Measurements from ENCODE around the gene SORCS2. TPM values are rescaled to one million over a fixed set of nuclear protein-coding genes. Genes with fewer than 3 reads are reported as not detected.

The SORCS2 gene
- total and polyA plus RNA-seq, 2 experiments from 2014 or later: 0.92 to 6.9 TPM

DNA sequence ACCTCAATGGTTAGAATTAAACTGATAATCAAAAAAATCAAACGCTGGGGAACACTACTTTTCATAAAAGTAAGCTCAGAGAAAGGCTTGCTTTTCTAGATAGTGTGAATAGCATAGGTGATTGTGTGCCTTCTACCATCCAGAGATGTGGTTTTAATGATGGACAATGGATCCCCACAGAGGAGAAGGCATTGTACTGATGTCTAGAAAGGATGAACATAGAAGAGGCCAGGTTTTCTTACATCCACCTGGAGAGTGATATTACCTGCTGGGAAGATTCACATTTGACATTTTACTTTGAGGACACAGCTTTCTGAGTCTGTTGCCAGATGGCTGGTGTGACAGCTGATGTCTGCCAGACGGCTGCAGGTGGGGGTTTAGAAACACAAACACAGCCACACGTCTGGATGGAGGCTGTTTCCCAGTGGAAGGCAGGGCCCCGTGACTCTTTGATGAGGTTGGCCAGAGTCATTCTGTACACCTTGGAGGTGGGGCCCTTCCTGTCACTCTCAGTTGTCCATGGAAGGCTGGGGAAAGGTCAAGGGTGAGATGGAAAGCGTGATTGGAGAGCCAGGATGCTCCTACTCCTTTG, 128.0 kb downstream of the SORCS2 start:
- no peaks in the 10 kb centered on the region for H3K9me3 ChIP-seq (ENCODE audit: low read depth)
- TF ChIP-seq CTCF (IDR thresholded peaks at IDR 0.05; ENCODE audit: low read depth, low read length): no peak
- H3K36me3 ChIP-seq: no peaks in the 10 kb centered on the region
- DNase-seq (ENCODE audit: low read depth in 1 of 2, low spot score in 1 of 2): no peak
- no peaks in the 10 kb centered on the region for H3K27me3 ChIP-seq
- H3K4me3 ChIP-seq: no peak overlapping the region
- H3K27ac ChIP-seq: no peak overlapping the region
- H3K4me1 ChIP-seq (ENCODE audit: low read depth): no peaks in the 10 kb centered on the region

DNA sequence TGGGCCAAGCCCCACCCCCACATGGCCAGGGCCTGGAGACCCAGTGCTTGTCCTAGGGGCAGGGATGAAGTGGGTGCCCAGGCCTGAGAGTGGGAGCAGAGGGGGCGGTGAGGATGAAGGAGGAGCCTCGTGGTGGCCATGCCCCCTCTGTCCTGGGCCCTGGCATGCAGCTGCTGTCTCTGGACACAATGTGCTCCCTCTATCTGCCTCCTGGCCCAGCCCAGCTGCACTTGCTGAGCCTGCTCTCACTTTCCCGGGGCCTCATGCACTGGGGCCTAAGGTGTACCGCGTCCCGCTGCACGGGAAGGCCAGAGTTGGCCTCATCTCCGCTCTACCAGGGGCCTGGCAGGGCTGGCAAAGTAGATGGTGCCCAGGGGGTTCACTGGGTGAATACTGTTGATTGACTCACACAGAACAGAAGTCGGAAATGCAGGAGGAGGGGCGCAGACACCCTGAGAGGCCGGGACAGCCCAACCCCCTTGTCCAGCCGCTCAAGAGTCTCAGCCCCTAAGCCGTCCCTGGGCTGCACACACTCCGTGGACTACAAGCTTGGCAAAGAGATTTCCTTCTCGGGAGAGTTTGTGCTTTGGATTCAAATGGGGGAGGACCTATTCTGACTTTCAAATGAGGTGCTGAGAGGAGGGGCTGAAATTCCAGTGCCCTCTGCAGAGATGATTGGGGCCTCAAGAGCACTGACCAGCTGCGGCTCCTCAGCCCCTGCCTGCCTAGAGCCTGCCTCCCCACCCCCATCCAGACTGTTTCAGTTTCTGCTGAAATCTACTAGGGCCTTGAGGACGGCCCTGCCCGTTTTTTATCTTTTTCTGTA, 130.0 kb downstream of the SORCS2 start:
- no peaks in the 10 kb centered on the region for H3K9me3 ChIP-seq (ENCODE audit: low read depth)
- no peak overlapping the region for H3K4me3 ChIP-seq
- TF ChIP-seq CTCF (IDR thresholded peaks at IDR 0.05; ENCODE audit: low read depth, low read length): no peak
- H3K4me1 ChIP-seq (ENCODE audit: low read depth): no peaks in the 10 kb centered on the region
- no peaks in the 10 kb centered on the region for H3K27me3 ChIP-seq
- H3K27ac ChIP-seq: peak overlapping the region; percentile 16
- no peaks in the 10 kb centered on the region for H3K36me3 ChIP-seq
- peak; percentile 66 to 85 for DNase-seq (ENCODE audit: low read depth in 1 of 2, low spot score in 1 of 2)

DNA sequence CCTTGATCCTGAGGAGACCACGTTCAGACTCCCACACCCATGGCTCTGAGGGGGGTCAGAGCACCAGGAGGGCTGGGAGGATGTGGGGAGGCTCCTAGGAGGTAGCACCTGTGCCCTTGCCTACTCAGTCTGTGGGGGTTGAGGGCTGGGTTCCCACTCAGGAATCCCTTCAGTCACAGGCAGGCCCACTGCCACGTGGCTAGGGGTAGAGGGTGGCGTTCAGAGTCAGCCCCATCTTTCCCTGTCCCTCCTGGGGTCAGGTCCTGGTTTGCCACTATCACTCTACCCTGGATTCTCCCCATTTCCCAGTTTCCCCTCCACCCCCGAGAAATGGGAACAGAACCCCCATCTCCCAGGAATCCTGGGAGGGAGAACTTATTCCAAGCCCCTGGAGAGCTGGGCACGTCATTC, 131.1 kb downstream of the SORCS2 start:
- no peak overlapping the region for H3K27ac ChIP-seq
- H3K36me3 ChIP-seq: no peaks in the 10 kb centered on the region
- no peaks in the 10 kb centered on the region for H3K4me1 ChIP-seq (ENCODE audit: low read depth)
- DNase-seq (ENCODE audit: low read depth in 1 of 2, low spot score in 1 of 2): no peak
- H3K27me3 ChIP-seq: no peaks in the 10 kb centered on the region
- no peak for TF ChIP-seq CTCF (IDR thresholded peaks at IDR 0.05; ENCODE audit: low read depth, low read length)
- no peaks in the 10 kb centered on the region for H3K9me3 ChIP-seq (ENCODE audit: low read depth)
- no peak overlapping the region for H3K4me3 ChIP-seq

DNA sequence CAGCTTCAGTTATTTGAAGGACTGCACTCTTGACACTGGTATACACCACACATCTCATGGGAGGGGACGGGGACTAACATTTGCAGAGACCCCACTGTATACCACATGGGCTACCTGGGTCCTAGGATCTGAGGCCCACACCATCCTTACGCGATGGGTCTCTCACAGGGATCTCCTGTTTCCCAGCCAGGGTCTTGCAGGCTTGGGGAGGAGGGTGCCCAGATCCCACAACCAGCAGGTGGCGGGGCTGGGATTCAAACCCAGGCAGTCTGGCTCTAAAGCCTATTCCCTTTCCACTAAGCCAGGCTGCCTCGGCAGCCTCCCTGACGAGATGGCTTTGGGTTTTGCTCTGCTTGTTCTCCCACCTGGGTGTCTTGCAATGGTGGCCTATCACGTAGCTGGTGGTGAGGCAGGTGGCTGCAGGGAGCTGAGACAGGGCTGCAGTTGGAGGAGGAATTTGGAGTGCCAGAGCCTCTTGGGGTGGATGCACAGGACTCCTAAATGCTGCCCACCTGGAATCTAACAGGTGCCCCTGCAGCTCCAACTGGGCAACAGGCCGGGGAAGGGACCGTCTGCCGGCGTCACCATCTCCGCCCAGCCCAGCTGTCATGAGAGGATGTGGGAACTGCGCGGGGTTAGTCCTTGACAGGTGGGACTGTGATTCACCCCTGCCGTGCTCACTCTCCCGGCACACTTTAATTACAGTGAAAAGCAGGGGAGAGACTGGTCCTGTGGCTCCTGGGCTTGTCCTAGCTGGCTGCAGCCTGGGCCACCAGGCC, 131.7 kb downstream of the SORCS2 start:
- Histone ChIP-seq H3K4me3 (no peak overlapping the region), H3K36me3 (no peaks in the 10 kb centered on the region), H3K9me3 (ENCODE audit: low read depth) (no peaks in the 10 kb centered on the region), H3K27me3 (no peaks in the 10 kb centered on the region), H3K27ac (no peak overlapping the region), H3K4me1 (ENCODE audit: low read depth) (no peaks in the 10 kb centered on the region)
- no peak for DNase-seq (ENCODE audit: low read depth in 1 of 2, low spot score in 1 of 2)
- TF ChIP-seq CTCF (IDR thresholded peaks at IDR 0.05; ENCODE audit: low read depth, low read length): no peak

- no peak for DNase-seq (ENCODE audit: low read depth in 1 of 2, low spot score in 1 of 2)
- no peaks in the 10 kb centered on the region for H3K9me3 ChIP-seq (ENCODE audit: low read depth)
- TF ChIP-seq CTCF (IDR thresholded peaks at IDR 0.05; ENCODE audit: low read depth, low read length): no peak
- H3K36me3 ChIP-seq: no peaks in the 10 kb centered on the region
- H3K27ac ChIP-seq: no peak overlapping the region
- no peaks in the 10 kb centered on the region for H3K4me1 ChIP-seq (ENCODE audit: low read depth)
- no peaks in the 10 kb centered on the region for H3K27me3 ChIP-seq
- H3K4me3 ChIP-seq: no peak overlapping the region
These were observed 132.3 kb downstream of the SORCS2 start for GRCh38 chr4:7324651-7325121.

Data from cardiac muscle cell (in vitro differentiated cells and primary cell).